ENCODE results near the gene CFAP157.

The CFAP157 gene

GRCh38 chr9:127700140-127700539 lies 6.6 kb upstream of the CFAP157 start:
- H3K4me3 ChIP-seq (ENCODE audit: low read length), result no peak overlapping the region
- no peak for TF ChIP-seq ZNF274 (IDR thresholded peaks at IDR 0.05; ENCODE audit: low read depth, low read length)

DNA sequence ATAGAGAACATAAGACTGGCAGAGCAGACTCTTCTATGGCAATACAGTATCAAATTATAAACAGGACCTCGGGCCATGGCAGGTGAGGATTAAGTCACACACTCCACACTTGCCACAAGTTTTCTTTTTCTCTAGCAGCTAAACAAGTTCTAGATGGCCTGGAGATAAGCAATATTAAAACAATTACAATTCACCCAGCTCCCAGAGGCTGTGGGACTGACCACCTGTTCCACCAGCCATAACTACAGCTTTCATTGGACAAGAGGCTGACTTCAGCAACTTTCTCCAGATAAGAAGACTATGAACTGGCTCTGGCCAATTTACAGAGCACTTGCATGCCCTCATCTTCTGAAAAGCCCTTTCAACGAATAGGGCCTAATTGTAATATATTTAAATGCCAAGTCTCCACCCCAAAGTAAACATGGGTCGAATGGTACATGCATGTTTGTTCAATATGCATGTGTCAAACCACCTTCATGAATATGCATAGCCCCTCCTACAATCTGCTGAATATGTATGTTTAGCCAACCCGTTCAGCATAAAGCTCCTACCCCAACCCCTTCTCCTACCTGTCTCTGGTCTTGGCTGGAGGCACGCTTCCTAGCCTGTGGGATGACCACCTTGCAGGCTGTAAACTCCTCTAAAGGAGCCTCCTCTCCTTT lies 6.1 kb upstream of the CFAP157 start:
- no peak overlapping the region for H3K4me3 ChIP-seq (ENCODE audit: low read length)
- TF ChIP-seq ZNF274 (IDR thresholded peaks at IDR 0.05; ENCODE audit: low read depth, low read length), result no peak

DNA sequence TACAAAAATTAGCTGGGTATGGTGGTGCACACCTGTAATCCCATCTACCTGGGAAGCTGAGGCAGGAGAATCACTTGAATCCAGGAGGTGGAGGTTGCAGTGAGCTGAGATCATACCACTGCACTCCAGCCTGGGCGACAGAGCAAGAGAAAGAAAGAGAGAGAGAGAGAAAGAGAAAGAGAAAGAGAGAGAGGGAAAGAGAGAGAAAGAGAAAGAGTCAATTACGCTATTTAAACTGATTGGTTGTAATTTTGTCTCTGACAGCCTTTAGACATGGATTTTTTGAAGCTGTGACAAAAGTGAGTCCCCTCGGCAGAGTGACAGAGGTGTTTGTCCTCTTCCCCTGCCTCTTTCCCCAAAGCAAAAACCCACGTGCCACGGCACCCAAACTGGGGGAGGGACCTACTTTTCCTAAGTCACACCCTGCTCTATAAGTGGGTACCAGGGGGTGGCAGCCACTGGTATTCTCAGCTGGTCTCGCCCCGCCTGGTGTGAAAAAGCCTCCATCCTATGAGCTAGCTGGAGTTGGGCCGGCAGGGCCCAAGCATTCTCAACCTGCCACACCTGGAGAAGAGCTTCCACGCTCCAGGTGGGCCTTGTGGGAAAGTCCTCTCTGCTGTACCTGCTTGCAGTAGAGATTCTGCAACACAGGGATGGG lies 3.4 kb upstream of the CFAP157 start:
- no peak overlapping the region for H3K4me3 ChIP-seq (ENCODE audit: low read length)
- TF ChIP-seq ZNF274 (IDR thresholded peaks at IDR 0.05; ENCODE audit: low read depth, low read length), result no peak

- H3K4me3 ChIP-seq (ENCODE audit: low read length), result no peak overlapping the region
- TF ChIP-seq ZNF274 (IDR thresholded peaks at IDR 0.05; ENCODE audit: low read depth, low read length), result no peak
Measured at GRCh38 chr9:127705577-127706379, 1.0 kb upstream of the CFAP157 start.

DNA sequence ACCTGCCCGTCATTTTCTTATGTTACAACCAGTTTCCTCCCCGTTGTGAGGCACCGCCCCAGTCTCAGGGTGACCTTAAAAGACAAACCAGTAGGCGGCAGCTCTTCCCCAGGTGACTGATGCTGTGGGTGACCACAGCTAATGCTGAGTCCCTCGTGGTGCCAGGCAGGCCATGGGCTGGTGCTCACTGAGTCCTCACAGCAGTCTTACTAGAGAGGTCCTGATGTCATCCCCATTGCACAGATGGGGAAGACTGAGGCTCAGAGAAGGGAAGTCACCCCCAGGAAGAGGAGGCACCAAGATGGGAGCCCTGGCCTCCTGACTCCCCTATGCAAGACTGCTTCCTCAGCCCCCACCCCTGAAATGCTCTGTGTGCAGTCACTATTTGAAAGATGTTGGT lies 978 bp downstream of the CFAP157 start:
- no peak overlapping the region for H3K4me3 ChIP-seq (ENCODE audit: low read length)
- no peak for TF ChIP-seq ZNF274 (IDR thresholded peaks at IDR 0.05; ENCODE audit: low read depth, low read length)

DNA sequence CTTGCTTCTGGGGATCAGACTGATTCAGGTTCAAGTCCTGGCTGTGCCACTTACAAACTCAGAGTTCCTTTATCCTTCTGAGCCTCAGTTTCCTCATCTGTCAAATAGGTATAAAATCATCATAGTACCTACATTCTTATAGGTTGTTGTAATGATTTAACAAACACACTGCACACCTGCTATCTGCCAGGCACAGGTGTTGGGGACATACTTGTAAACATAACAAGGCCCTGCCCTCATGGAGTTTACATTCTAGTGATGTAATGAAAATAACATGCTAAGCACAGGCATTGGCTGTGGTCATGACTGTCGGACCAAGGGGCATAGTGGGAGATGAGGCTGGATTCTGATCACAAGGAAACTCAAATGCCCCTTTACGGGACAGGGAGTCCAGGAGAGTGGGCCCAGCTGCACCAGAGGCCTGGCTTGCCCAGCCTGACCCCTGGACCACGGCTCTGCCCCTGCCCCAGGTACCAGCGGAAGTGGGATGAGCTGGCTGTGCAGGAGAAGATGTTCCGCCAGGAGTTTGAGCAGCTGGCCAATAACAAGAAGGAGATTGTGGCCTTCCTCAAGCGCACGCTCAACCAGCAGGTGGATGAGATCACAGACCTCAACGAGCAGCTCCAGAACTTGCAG lies 2.3 kb downstream of the CFAP157 start:
- no peak overlapping the region for H3K4me3 ChIP-seq (ENCODE audit: low read length)
- no peak for TF ChIP-seq ZNF274 (IDR thresholded peaks at IDR 0.05; ENCODE audit: low read depth, low read length)

DNA sequence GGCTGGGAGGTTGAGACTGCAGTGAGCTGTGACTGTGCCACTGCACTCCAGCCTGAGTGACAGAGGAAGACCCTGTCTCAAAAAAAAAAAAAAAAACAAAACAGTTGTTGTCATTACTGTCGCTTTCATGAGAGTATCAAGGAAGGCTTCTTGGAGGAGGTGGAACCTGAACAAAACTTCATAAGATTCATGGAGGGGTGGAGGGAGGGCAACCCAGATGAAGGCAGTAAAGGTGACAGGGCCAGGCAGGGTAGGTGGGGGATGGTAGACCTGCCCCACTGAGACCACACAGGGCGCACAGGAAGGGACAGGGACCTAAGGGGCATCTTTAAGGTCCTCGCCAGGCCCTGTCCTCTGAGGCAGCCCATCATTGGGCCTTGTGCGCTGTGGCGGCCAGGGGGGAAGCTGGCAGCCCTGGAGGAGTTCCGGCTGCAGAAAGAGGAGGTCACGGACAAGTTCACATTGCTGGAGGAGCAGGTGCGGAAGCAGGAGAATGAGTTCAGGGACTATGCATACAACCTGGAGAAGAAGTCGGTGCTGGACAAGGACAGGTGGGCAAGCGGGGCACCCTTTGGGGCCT lies 3.5 kb downstream of the CFAP157 start:
- no peak overlapping the region for H3K4me3 ChIP-seq (ENCODE audit: low read length)
- TF ChIP-seq ZNF274 (IDR thresholded peaks at IDR 0.05; ENCODE audit: low read depth, low read length), result no peak

DNA sequence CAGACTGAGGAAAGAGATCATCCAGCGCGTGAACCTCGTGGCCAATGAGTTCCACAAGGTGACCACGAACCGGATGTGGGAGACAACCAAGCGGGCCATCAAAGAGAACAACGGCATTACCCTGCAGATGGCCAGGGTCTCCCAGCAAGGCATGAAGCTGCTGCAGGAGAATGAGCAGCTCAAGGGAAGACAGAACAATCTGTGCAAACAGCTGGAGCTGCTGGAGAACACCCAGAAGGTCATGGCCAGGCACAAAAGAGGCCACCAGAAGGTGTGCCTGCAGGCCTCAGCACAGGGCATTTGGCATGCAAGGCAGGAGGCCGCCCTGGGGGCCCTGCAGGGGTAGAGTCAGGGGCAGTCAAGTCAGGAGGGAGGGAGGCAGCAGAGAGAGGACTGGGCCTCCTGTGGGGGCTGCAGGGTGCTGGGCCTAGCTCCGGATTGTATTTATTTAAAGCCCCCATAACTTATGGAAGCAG lies 4.5 kb downstream of the CFAP157 start:
- TF ChIP-seq ZNF274 (IDR thresholded peaks at IDR 0.05; ENCODE audit: low read depth, low read length), result no peak
- H3K4me3 ChIP-seq (ENCODE audit: low read length), result no peak overlapping the region

GRCh38 chr9:127711831-127712274 lies 5.1 kb downstream of the CFAP157 start:
- H3K4me3 ChIP-seq (ENCODE audit: low read length), result no peak overlapping the region
- TF ChIP-seq ZNF274 (IDR thresholded peaks at IDR 0.05; ENCODE audit: low read depth, low read length), result no peak

DNA sequence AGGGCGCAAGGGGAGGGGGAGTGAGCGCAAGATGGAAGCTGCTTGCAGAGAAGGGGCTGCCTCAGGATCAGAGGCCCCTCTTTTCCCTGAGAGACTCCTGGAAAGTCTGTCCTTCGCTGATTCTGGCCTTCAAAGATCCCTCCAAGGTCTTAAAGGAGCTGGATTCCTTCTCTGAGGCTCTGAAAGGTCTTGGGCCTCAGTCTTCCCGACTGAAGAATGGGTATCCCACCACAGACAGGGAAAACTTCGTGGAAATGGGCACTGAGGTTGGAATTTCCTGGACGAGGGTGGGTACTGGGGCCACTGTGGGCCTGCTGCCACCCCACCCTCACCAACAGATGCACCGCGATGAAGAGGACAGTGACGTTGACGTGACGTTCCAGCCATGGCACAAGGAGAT lies 5.6 kb downstream of the CFAP157 start:
- no peak overlapping the region for H3K4me3 ChIP-seq (ENCODE audit: low read length)
- no peak for TF ChIP-seq ZNF274 (IDR thresholded peaks at IDR 0.05; ENCODE audit: low read depth, low read length)

DNA sequence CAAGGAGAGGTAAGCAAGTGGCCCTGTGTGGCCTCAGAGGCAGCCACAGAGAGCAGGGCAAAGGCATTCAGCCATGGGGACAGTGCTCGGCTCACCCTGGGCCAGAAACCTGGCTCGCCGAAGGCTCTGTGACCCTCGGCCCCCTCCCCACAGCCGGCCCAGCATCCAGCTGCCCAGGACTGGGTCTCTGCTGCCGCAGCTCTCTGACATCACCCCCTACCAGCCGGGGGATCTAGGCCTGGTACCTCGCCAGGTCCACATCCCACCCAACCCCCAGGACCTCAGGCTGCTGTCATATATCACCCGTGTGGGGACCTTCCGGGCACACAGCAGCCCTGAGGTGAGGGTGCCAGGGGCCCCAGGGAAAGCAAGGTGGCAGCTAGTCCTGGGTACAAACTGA lies 6.1 kb downstream of the CFAP157 start:
- H3K4me3 ChIP-seq (ENCODE audit: low read length), result no peak overlapping the region
- TF ChIP-seq ZNF274 (IDR thresholded peaks at IDR 0.05; ENCODE audit: low read depth, low read length), result no peak

- no peak for TF ChIP-seq ZNF274 (IDR thresholded peaks at IDR 0.05; ENCODE audit: low read depth, low read length)
- H3K4me3 ChIP-seq (ENCODE audit: low read length), result peak overlapping the region; percentile 7; the same call in 1 of the 2 replicates
Measured at GRCh38 chr9:127714020-127714750, 7.4 kb downstream of the CFAP157 start.

DNA sequence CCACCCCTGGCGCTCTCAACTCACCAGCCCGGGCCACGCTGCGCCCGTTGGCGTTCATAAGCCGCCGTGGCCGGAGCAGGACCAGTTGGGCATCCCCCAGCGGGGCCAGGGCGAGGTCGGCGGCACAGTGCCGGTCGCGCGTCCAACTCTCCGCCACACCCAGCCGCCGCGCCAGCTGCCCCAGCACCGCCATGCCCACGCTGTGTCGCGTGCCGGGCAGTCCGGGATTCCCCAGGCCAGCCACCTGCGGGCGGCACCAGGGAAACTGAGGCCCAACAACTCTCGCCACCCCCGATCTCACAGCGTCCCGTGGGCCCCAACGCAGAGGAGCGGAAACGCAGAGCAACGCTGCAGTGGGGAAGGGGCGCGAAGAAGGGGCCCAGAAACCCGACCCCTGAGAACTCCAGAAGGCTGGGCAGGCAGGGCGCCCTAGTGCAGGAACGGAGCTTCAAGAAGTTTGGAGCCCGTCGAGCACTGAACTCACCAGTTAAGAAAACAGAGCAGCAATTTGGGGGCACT lies 8.2 kb downstream of the CFAP157 start:
- no peak for TF ChIP-seq ZNF274 (IDR thresholded peaks at IDR 0.05; ENCODE audit: low read depth, low read length)
- peak overlapping the region; percentile 74 for H3K4me3 ChIP-seq (ENCODE audit: low read length)
